ENCODE results near the gene NFS1. TPM values are rescaled to one million over a fixed set of nuclear protein-coding genes. Genes with fewer than 3 reads are reported as not detected.
"Not testable (repeated sequence)": the region's sequence is repeated elsewhere in the genome, so short reads cannot be mapped to it uniquely, and the experiment has no call there.

NFS1 gene
- total and polyA plus RNA-seq, 2 donors (not counting 1 experiment from before 2014, with no cell fraction given), result 29.0 to 30.6 TPM

DNA sequence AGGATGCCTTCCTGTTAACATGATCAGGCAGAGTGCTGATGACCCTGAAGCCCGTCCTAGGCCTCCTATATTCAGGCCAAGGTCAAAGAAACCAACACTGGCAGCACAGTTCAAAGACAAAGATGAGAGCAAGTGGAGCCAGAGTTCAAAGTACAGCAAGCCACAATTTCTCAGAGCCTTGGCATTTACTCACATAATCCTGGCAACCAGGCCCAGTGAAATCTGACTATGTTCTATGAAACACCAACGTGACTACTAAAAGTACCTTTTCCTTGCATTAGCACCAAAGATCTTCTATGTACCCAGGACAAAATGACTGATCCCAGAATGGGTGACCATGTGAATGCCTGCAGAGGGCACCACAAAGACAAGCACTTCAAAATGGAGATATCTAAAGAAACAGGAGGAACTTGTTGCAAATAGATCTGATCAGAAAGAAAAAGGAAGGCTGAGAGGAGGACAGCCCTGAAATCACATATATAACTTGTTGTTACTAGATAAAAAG is 3.9 kb downstream of the NFS1 start:
- H2AFZ ChIP-seq (ENCODE audit: insufficient read depth, low read depth, low read length, poor library complexity, severe bottlenecking), result no peak overlapping the region
- 100% methylated on average over 2 of the region's 2 CpGs for WGBS (ENCODE audit: insufficient coverage)
- H3K36me3 ChIP-seq (replicated peaks in 1 of 2; ENCODE audit: control extremely low read depth in 1 of 2, control insufficient read depth in 1 of 2, extremely low read depth in 1 of 2, insufficient read depth in 2 of 2, low read length in 1 of 2), result peaks cover 9 to 13% of the 10 kb centered on the region in 2 experiments
- DNase-seq (no peak), ATAC-seq (ENCODE audit: low read depth) (no peak)
- H3K9ac ChIP-seq (ENCODE audit: low read length), result no peak overlapping the region
- intact Hi-C loops (cut with micrococcal nuclease), result loop anchor here (5.0 kb wide), 1 partner anchor 93 kb away; no protein-coding TSS in a partner anchor
- ChIA-PET POLR2A (interaction anchor here (0.7 kb wide), 1 partner anchor 75 kb away, joined by 4 read pairs; no protein-coding TSS in a partner anchor), CTCF (no interaction called here)
- Mint-ChIP-seq H3K27me3 (no peaks in the 10 kb centered on the region), H3K9me3 (ENCODE audit: insufficient read depth) (no peaks in the 10 kb centered on the region), H3K27ac (no peak overlapping the region), H3K4me1 (peaks cover 28% of the 10 kb centered on the region), H3K4me3 (no peak overlapping the region)
- H3K4me1 ChIP-seq (ENCODE audit: control insufficient read depth in 2 of 2, insufficient read depth in 2 of 2, low read length in 2 of 2), result peaks cover 16 to 21% of the 10 kb centered on the region in 2 donors
- no peak overlapping the region for H3K4me2 ChIP-seq (replicated peaks; ENCODE audit: low read depth, low read length, poor library complexity, severe bottlenecking)
- H3K9me3 ChIP-seq (ENCODE audit: control extremely low read depth in 1 of 3, control insufficient read depth in 2 of 3, insufficient read depth in 1 of 3, low read length in 2 of 3), result no peaks in the 10 kb centered on the region
- TF ChIP-seq, protein P1, sequence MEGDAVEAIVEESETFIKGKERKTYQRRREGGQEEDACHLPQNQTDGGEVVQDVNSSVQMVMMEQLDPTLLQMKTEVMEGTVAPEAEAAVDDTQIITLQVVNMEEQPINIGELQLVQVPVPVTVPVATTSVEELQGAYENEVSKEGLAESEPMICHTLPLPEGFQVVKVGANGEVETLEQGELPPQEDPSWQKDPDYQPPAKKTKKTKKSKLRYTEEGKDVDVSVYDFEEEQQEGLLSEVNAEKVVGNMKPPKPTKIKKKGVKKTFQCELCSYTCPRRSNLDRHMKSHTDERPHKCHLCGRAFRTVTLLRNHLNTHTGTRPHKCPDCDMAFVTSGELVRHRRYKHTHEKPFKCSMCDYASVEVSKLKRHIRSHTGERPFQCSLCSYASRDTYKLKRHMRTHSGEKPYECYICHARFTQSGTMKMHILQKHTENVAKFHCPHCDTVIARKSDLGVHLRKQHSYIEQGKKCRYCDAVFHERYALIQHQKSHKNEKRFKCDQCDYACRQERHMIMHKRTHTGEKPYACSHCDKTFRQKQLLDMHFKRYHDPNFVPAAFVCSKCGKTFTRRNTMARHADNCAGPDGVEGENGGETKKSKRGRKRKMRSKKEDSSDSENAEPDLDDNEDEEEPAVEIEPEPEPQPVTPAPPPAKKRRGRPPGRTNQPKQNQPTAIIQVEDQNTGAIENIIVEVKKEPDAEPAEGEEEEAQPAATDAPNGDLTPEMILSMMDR (IDR thresholded peaks at IDR 0.05), result no peak
- no peak for TF ChIP-seq EZH2 (IDR thresholded peaks at IDR 0.05; ENCODE audit: borderline replicate concordance, insufficient read depth, low read depth, low read length, poor library complexity, severe bottlenecking)
- H3K4me3 ChIP-seq (ENCODE audit: control extremely low read depth in 1 of 5, extremely low read depth in 1 of 5, insufficient read depth in 1 of 5, low read depth in 2 of 5, low read length in 4 of 5), result no peak overlapping the region
- peaks cover 18% of the 10 kb centered on the region for H3K79me2 ChIP-seq (ENCODE audit: control insufficient read depth, insufficient read depth, low read length)
- H4K20me1 ChIP-seq (ENCODE audit: control insufficient read depth, insufficient read depth, low read length, poor library complexity, severe bottlenecking), result no peaks in the 10 kb centered on the region
- no peaks in the 10 kb centered on the region for H3K27me3 ChIP-seq (replicated peaks in 1 of 4; ENCODE audit: control extremely low read depth in 1 of 4, control insufficient read depth in 3 of 4, insufficient read depth in 4 of 4, low read length in 3 of 4)
- no peak overlapping the region for H3K27ac ChIP-seq (ENCODE audit: low read length in 2 of 2)

DNA sequence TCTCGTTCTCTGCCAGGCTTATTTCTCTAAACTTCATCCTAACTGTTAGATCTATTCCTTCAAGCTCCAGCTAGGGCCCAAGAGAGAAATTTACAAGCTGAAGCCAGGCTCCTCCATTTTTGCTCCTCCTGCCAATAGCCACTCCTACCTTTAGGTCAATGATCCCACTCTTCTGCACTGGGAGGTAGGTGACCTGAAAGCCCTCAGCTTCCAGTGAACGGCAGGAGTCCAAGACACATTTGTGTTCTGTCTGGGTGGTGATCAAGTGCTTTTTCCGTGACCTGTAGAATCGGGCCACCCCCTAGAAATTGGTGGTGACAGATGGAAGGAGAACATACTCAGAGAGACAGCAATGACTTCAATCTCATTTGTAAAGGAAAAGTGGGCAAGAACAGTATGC is 8.9 kb downstream of the NFS1 start:
- Histone ChIP-seq H3K79me2 (ENCODE audit: control insufficient read depth, insufficient read depth, low read length) (no peaks in the 10 kb centered on the region), H4K20me1 (ENCODE audit: control insufficient read depth, insufficient read depth, low read length, poor library complexity, severe bottlenecking) (no peaks in the 10 kb centered on the region), H3K27ac (ENCODE audit: low read length in 2 of 2) (no peak overlapping the region), H3K4me2 (replicated peaks; ENCODE audit: low read depth, low read length, poor library complexity, severe bottlenecking) (no peak overlapping the region), H3K4me3 (ENCODE audit: control extremely low read depth in 1 of 5, extremely low read depth in 1 of 5, insufficient read depth in 1 of 5, low read depth in 2 of 5, low read length in 4 of 5) (no peak overlapping the region), H3K4me1 (ENCODE audit: control insufficient read depth in 2 of 2, insufficient read depth in 2 of 2, low read length in 2 of 2) (no peaks in the 10 kb centered on the region), H3K36me3 (replicated peaks in 1 of 2; ENCODE audit: control extremely low read depth in 1 of 2, control insufficient read depth in 1 of 2, extremely low read depth in 1 of 2, insufficient read depth in 2 of 2, low read length in 1 of 2) (peaks cover 9 to 30% of the 10 kb centered on the region in 2 experiments), H3K27me3 (replicated peaks in 1 of 4; ENCODE audit: control extremely low read depth in 1 of 4, control insufficient read depth in 3 of 4, insufficient read depth in 4 of 4, low read length in 3 of 4) (no peaks in the 10 kb centered on the region), H3K9ac (ENCODE audit: low read length) (no peak overlapping the region), H2AFZ (ENCODE audit: insufficient read depth, low read depth, low read length, poor library complexity, severe bottlenecking) (no peak overlapping the region), H3K9me3 (ENCODE audit: control extremely low read depth in 1 of 3, control insufficient read depth in 2 of 3, insufficient read depth in 1 of 3, low read length in 2 of 3) (no peaks in the 10 kb centered on the region)
- TF ChIP-seq EZH2 (IDR thresholded peaks at IDR 0.05; ENCODE audit: borderline replicate concordance, insufficient read depth, low read depth, low read length, poor library complexity, severe bottlenecking), result no peak
- TF ChIP-seq, protein P1 (IDR thresholded peaks at IDR 0.05), result no peak
- Mint-ChIP-seq H3K9me3 (ENCODE audit: insufficient read depth) (no peaks in the 10 kb centered on the region), H3K4me1 (no peaks in the 10 kb centered on the region), H3K27me3 (no peaks in the 10 kb centered on the region), H3K4me3 (no peak overlapping the region), H3K27ac (no peak overlapping the region)
- intact Hi-C loops (cut with micrococcal nuclease), result no loop called here
- CTCF ChIA-PET, result interaction anchor here (1.0 kb wide), 1 partner anchor 20 kb away, joined by 3 read pairs; no protein-coding TSS in a partner anchor
- DNase-seq, result no peak
- POLR2A ChIA-PET, result interaction anchor here (0.7 kb wide), 1 partner anchor 527 kb away, joined by 5 read pairs; no protein-coding TSS in a partner anchor
- ATAC-seq (ENCODE audit: low read depth), result no peak
- 94% methylated on average over 3 of the region's 4 CpGs for WGBS (ENCODE audit: insufficient coverage)

DNA sequence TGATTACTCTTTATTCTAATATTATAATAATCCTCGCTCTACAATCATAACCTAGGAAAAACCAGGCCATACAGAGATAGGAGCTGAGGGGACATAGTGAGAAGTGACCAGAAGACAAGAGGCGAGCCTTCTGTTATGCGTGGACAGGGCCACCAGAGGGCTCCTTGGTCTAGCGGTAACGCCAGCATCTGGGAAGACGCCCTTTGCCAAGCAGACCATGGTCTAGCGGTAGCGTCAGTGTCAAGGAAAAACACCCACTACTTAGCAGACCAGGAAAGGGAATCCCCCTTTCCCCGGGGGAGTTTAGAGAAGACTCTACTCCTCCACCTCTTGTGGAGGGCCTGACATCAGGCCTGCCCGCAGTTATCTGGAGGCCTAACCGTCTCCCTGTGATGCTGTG is 12.3 kb downstream of the NFS1 start:
- intact Hi-C loops (cut with micrococcal nuclease); H3K4me3 ChIP-seq (ENCODE audit: control extremely low read depth in 1 of 5, extremely low read depth in 1 of 5, insufficient read depth in 1 of 5, low read depth in 2 of 5, low read length in 4 of 5); H3K27me3 Mint-ChIP-seq: not testable (repeated sequence)

More for the DNA sequence above, 12.3 kb downstream of the NFS1 start:
- H3K4me1 Mint-ChIP-seq; H3K9ac ChIP-seq (ENCODE audit: low read length); H3K4me1 ChIP-seq (ENCODE audit: control insufficient read depth in 2 of 2, insufficient read depth in 2 of 2, low read length in 2 of 2); H3K27ac Mint-ChIP-seq; H3K9me3 ChIP-seq (ENCODE audit: control extremely low read depth in 1 of 3, control insufficient read depth in 2 of 3, insufficient read depth in 1 of 3, low read length in 2 of 3); H3K27ac ChIP-seq (ENCODE audit: low read length in 2 of 2); H4K20me1 ChIP-seq (ENCODE audit: control insufficient read depth, insufficient read depth, low read length, poor library complexity, severe bottlenecking); H3K79me2 ChIP-seq (ENCODE audit: control insufficient read depth, insufficient read depth, low read length); H3K9me3 Mint-ChIP-seq (ENCODE audit: insufficient read depth); H3K4me2 ChIP-seq (replicated peaks; ENCODE audit: low read depth, low read length, poor library complexity, severe bottlenecking); ATAC-seq (ENCODE audit: low read depth); H3K27me3 ChIP-seq (replicated peaks in 1 of 4; ENCODE audit: control extremely low read depth in 1 of 4, control insufficient read depth in 3 of 4, insufficient read depth in 4 of 4, low read length in 3 of 4); POLR2A ChIA-PET; H3K4me3 Mint-ChIP-seq; DNase-seq; H2AFZ ChIP-seq (ENCODE audit: insufficient read depth, low read depth, low read length, poor library complexity, severe bottlenecking): not testable (repeated sequence)
- CTCF ChIA-PET, result interaction anchor here (1.0 to 1.5 kb wide), 2 partner anchors 197 to 199 kb away, joined by 3 to 5 read pairs; no protein-coding TSS in a partner anchor
- 100% methylated on average over 3 of the region's 11 CpGs for WGBS (ENCODE audit: insufficient coverage)
- peaks cover 8 to 26% of the 10 kb centered on the region in 2 experiments for H3K36me3 ChIP-seq (replicated peaks in 1 of 2; ENCODE audit: control extremely low read depth in 1 of 2, control insufficient read depth in 1 of 2, extremely low read depth in 1 of 2, insufficient read depth in 2 of 2, low read length in 1 of 2)
